ENCODE results near the gene NMRAL1.

The NMRAL1 gene

DNA sequence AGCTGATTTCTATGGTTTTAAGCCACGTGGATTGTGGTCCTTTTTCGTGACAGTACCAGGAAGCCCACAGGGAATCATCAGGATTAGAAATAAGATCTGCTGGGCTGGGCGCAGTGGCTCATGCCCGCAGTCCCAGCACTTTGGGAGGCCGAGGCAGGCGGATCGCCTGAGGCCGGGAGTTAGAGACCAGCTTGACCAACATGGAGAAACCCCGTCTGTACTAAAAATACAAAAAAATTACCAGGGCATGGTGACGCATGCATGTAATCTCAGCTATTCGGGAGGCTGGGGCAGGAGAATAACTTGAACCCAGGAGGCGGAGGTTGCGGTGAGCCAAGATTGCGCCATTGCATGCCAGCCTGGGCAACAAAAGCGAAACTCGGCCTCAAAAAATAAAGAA is 6.5 kb downstream of the NMRAL1 start:
- in situ Hi-C loops (cut with MboI; ENCODE audit: low sequenced_read_pairs), result no loop called here

DNA sequence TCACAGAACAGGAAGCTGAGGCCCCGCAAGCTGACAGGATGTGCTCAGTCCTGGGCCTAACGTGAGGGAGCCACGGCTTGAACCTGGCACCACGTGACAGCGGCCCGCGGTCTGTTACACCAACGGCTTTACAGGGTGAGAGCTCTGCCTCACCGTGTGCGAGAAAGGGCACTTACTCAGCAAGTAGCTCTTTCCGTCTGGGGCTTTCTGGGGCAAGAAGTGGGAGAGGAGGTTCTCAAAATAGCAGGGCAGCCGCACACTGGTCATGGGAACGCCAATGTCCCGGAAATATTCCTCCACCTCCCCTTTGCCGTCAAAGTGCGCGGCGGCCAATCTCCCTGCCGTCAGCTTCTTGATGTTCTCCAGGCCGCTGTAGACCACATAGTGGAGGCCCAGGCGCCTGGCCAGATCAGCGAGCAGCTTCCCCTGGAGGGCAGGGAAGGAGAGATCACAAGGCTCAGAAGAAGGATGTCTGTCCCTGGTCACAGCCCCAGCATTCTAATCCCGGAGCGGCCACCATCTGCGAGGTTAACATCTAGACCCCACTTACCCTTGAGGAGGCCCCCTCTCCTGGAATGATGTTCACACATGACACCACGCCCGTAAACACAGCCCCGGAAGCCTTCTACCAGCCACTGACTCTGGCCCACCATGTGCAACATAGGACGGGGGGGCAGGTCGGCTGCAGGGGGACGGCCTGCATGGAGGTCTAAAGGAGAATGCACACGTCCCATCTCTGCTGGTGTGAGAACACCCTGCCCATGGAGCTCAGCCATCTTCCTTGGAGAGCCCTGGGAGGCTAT is 8.2 kb downstream of the NMRAL1 start:
- in situ Hi-C loops (cut with MboI; ENCODE audit: low sequenced_read_pairs), result no loop called here

DNA sequence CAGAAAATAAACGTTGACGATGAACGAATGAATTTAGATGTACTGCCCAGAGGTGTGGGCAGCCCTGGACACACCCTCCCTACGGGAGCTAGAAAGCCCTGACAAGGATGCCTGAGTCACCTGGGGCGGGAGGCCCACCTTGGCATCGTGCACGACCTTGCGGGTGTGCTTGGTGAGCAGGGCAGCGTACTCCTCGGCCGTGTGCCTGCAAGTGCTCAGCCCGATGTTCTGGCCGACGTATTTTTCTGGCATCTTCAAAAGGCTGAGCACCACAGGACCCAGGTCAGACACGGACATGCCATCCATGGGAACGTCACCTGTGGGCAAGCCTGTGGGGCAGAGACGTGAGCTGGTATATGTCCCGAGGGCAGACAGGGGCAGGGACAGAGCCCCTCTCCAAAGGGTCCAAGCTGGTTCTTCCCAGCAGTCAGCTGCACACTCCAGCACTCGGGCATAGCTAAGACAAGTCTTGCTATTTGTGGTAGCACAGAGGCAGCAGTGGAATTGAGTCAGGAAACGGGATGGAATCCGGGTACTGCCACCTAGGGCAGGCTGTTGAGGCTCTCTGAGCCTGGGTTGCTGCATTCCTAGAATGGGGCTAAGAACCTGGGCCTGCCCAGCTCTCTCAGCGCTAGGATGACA is 10.8 kb downstream of the NMRAL1 start:
- in situ Hi-C loops (cut with MboI; ENCODE audit: low sequenced_read_pairs), result no loop called here

DNA sequence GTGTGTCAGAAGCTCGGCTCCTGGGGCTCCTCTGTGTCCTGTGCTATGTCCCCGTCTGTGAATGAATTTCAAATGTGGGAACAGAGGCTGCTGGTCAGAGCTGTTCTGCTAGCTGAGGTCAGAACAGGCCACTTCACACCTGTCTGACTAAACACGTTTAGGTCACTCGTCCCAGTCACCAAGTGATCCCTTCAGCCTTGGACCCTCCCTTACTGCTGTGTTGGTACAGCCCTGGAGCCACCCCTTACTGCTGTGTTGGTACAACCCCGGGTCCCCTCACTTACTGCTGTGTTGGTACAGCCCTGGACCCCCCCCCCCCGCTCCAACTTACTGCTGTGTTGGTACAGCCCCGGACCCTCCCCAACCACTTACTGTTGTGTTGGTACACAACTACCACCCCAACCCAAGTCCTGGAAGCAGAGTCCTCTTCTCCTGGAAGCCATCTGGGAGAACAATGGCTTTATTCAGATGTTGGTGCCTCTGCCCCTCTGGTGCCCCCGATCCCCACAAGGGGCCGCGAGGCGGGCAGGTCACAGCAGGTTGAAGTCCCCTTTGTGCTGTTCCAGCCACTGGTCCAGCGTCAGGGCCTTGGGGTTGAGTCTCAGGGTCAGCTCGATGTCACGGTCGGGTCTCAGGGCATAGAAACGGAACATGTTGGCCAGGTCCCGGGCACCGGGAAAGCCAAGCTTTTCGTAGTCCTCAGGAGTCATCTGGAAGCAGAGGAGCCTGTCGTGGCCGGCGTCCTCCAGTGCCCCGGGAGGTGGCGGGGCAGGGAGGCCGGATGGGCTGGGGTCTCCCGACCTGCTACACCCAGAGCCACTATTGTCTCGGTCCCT is 13.0 kb downstream of the NMRAL1 start:
- in situ Hi-C loops (cut with MboI; ENCODE audit: low sequenced_read_pairs), result no loop called here

DNA sequence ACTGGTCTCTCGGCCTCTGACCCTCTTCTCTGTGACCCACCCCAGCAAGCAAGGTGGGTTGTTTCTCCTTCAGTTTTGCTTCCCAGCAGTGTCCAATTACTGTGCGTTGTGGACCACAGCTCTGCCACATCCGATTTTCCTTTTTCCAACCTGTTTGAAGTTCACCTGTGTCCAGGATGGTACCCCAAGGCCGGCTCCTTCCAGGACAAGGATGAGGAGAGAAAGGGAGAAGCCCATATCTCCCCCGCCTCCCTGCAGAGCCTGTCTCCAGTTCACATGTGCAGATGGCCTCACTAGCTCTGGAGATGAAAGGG is 13.5 kb downstream of the NMRAL1 start:
- in situ Hi-C loops (cut with MboI; ENCODE audit: low sequenced_read_pairs), result no loop called here

DNA sequence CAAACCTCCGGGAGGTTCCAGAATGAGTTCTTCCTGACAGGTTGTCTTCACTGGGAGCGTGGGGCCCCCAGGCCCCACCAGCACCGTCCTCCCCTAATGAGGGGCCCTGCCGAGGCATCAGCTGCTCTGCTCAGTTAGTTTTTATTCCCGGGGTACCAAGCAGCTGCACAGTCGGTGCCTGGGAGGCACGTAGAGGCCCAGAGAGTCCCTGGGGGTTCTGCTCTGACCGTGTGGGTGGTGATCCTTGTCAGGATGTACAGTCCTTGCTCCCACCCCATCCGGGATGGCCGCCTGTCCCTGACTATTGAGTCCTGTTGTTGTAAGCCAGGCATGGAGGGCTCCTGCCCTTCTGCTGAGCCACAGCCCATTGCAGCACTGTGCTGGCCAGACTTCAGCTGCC is 18.5 kb downstream of the NMRAL1 start:
- in situ Hi-C loops (cut with MboI; ENCODE audit: low sequenced_read_pairs), result no loop called here

DNA sequence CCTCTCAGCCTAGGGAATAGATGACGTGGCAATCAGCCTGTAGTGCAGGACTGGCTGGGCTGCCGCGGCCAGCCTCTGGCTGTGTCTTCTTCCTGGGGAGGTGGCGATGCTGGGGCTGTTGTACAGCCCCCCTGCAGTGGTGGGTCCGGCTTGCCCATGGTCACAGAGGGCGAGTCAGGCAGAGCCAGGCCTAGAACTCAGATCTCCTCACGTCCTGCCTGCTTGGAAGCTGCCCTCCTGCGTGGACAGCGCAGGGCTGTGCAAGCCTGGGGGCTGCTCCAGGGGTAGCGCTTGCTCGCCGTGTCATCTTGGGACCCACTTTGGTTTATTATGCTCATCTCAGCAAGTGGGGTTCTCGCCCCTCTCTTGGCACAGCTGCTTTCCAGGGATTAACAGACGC is 19.3 kb downstream of the NMRAL1 start:
- in situ Hi-C loops (cut with MboI; ENCODE audit: low sequenced_read_pairs), result no loop called here

DNA sequence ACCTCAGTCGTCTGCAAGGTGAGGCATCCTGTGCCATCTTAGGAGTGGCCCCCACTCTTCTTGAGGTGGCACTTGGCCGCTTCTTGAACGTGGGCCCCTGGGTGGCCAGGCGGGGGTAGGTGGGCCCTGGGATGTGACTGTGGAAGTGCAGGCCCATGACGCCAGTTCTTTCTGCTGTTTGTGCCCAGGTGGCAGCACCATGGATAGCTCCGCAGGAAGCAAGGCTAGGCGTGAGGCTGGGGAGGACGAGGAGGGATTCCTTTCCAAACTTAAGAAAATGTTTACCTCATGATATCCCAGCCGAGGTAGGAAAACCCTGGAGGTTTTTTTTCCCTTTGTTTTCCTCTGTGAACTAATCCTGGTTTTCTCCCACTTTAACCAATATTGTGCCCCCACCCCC is 19.8 kb downstream of the NMRAL1 start:
- in situ Hi-C loops (cut with MboI; ENCODE audit: low sequenced_read_pairs), result no loop called here

DNA sequence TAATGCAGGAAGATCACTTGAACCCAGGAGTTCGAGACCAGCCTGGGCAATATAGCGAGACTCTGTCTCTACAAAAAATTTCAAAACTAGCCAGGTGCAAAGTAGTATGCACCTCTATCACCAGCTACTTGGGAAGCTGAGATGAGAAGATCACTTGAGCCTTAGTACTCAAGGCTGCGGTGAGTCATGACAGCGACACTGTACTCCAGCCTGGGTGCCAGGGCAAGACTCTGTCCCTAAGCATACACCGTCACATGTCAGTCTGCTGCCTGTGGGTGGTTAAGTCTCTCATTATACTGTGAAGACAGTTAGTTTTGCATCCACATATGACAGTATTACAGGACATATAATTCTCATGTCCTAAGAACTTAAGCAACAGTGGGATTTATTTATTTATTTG is 21.8 kb downstream of the NMRAL1 start:
- in situ Hi-C loops (cut with MboI; ENCODE audit: low sequenced_read_pairs), result no loop called here

DNA sequence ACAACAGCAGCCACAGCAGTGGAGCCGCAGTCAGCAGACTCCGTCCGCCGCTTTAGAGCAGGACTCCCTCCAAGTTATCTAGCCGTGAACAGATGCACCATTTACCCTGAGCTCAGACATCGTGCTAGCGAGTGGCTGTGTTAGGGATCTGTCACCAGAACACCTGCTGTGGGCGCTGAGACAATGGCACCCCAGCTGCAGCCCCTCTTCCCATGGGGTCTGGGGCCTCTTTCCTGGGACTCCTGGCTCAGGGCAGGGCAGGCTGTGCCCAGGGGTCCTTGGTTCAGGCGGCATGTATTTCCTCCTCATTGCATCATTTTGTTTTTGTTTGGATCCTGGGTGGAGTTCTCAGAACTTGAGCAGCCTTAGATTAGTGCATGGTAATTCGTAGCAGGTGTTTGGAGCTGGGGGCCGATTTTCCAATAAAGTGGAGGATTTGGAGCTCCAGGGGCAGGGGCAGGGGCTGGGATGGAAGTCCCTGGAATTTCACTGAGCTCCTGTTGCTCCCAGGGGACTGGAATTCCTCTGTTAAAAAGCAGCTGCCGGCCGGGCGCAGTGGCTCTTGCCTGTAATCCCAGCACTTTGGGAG is 23.4 kb downstream of the NMRAL1 start:
- in situ Hi-C loops (cut with MboI; ENCODE audit: low sequenced_read_pairs), result no loop called here

DNA sequence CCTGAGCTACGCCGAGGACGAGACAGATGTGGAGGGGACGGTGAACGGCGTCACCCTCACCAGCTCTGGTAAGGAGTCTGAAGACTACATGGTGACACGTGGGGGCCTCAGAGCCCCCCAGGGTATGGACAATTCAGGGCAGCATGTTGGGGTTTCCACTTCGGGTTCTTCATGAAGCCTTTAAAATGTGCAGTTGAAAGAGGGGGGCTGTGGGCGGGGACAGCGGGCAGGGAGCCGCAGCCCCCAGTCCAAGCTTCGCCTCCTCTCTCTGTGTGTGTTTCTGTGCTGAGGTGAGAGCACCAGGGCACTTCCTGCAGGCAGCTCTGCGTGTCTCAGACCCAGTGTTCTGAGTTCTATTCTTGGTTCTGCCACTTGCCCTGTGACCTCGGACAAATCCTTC is 24.0 kb downstream of the NMRAL1 start:
- in situ Hi-C loops (cut with MboI; ENCODE audit: low sequenced_read_pairs), result no loop called here

DNA sequence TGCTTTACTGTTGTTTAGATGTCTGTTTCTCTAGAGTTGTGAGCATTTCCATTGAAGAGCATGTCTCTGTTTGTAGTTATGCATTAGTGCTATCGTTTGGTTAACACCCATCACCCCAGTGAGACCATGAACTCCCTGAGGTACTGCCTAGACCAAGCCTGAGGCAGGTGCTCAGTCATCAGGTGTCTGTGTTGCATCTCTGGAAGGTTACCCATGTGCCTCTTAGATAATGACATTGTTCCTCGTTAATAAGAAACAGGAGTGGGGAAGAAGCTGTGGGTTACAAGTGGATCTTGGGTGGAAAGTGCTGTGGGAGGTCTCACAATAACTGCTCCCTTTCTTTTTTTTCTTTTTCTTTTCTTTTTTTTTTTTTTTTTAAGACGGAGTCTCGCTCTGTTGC is 30.4 kb downstream of the NMRAL1 start:
- in situ Hi-C loops (cut with MboI; ENCODE audit: low sequenced_read_pairs), result no loop called here

DNA sequence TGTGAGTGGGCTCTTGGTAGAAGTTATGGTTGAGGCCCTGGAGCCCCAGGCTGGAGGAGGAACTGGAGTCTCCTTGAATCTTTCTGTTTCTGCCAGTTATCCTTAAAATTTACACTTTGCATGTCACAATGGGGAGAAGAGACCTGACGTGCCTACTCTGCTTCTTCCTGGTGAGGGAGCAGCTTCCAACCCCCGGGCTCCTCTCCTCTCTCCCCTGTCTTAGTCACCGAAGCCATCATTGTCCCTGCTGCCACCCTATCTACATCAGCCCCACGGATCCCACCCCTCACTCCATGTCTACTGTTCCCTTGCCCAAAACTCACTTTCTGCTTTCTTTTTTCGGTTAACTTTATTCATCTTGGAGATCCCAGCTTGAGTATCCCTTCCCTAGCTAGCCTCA is 31.2 kb downstream of the NMRAL1 start:
- in situ Hi-C loops (cut with MboI; ENCODE audit: low sequenced_read_pairs), result no loop called here

DNA sequence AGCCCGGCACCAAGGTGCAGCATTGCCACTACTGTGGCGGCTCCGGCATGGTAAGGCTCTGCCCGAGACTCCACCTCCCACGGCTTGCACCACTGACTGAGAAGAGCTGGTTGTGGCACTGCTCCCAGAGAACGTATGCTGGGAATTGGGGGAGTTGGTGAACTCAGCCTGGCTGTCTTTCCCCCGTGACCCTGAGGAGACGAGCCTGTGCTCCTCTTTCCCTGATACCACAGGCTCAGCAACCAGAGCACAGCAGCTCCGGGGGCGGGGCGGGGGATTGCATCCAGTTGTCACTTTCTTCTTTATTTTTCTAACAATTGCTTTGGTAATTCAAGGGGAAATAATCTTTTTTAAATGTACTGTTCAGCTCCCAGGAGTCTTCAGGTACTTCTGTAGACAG is 32.1 kb downstream of the NMRAL1 start:
- in situ Hi-C loops (cut with MboI; ENCODE audit: low sequenced_read_pairs), result no loop called here

DNA sequence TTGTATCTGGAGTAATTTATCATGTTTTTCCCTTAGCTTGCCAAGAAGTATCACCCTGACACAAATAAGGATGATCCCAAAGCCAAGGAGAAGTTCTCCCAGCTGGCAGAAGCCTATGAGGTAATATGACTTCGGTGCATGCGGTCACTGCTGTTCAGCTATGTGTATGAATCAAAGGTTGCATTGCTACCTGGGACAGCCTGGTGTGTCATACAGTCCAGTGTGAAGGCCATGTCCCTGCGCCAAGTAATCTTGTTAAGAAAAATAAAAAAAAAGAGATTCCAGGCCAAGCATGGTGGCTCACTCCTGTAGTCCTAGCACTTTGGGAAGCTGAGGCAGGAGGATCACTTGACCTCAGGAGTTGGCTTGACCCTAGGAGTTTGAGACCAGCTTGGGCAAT is 37.1 kb downstream of the NMRAL1 start:
- in situ Hi-C loops (cut with MboI; ENCODE audit: low sequenced_read_pairs), result no loop called here

DNA sequence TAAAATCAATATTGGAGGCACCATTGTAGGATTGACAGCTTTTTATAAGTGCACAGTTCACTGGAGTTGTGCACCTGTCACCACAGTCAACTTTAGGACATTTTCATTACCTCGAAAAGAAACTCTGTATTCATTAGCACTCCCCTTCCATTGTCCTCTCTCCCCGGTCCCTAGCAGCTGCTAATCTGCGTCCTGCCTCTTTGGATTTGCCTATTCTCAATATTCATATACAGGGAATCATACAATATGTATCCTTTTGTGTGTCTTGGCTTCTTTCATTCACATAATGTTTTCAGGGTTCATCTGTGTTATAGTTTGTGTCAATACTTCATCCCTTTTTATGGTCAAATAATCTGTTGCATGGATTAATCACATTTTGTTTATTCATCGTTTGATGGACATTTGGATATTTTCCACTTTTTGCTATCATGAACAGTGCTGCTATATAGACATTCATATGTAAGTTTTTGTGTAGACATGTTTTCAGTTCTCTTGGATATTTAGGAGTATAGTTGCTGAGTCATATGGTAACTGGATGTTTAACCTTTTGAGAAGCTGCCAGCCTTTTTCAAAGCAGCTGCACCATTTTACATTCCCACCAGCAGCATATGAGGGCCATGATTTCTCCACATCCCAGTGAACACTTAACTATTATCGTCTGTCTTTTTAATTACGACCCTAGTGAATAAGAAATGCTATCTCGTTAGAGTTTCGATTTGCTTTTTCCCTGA is 38.9 kb downstream of the NMRAL1 start:
- in situ Hi-C loops (cut with MboI; ENCODE audit: low sequenced_read_pairs), result no loop called here

DNA sequence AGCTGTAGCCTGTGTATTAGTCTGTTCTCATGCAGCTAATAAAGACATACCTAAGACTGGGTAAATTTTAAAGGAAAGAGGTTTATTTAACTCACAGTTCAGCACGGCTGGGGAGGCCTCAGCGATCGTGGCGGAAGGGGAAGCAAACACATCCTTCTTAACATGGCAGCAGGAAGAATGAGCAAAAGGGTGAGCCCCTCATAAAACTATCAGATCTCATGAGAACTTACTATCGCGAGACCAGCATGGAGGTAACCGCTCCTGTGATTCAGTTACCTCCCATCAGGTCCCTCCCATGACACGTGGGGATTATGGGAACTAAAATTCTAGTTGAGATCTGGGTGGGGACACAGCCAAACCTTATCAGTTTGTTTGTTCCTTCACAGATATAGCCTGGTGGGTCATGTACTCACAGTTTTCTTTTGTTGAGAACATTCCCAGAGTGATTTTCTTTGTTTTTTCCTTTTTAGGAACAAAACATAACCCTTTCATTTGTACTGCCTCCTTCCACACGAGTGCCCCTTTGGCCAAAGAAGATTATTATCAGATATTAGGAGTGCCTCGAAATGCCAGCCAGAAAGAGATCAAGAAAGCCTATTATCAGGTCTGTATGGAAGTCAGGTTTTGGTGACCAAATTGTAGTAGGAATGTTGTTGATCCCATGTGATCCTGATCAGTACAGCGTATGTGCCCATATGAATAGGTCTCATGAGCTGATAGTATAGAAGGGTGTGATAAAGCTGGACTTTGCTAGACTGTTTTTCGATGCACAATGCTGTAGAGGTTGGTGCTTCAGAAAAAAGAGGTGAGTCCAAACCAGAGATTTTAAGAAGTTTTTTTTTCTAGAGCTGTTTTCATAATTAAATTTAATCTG is 40.3 kb downstream of the NMRAL1 start:
- in situ Hi-C loops (cut with MboI; ENCODE audit: low sequenced_read_pairs), result no loop called here

DNA sequence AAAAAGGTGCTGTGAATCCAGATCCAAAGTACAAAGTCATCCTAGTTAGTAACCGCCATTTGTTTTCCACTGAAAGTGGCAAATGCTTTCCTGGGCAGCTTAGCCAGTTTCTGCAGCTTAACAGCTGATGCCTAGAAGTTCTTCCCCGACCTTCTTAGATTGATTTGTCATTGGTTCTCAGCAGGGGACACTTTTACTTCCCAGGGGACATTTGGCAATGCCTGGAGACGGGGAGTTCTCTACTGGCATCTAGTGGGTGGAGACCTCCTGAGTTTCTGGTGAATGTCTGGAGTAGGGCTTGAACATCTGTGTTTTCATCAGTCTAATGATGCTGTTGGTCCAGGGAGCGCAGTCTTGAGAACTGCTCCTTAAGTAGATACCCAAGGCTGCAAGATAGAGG is 41.2 kb downstream of the NMRAL1 start:
- in situ Hi-C loops (cut with MboI; ENCODE audit: low sequenced_read_pairs), result no loop called here

DNA sequence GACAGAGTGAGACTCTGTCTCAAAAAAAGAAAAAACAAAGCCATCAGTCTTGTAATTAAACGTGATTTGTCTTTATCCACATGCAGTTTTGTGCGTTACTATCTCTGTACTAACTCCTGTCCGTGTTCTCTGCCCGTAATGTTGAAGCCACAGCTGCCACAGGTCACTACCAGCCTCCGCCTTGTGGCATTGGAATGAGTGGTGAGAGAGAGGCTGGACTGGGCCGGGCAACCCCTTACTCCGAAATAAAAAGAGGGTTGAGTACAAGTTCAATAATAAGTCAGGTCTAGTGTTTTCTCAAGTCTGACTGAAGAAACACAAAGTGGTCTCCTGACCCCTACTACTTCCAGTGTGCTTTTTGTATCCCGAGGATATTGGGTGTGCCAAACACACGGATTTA is 43.4 kb downstream of the NMRAL1 start:
- in situ Hi-C loops (cut with MboI; ENCODE audit: low sequenced_read_pairs), result no loop called here

DNA sequence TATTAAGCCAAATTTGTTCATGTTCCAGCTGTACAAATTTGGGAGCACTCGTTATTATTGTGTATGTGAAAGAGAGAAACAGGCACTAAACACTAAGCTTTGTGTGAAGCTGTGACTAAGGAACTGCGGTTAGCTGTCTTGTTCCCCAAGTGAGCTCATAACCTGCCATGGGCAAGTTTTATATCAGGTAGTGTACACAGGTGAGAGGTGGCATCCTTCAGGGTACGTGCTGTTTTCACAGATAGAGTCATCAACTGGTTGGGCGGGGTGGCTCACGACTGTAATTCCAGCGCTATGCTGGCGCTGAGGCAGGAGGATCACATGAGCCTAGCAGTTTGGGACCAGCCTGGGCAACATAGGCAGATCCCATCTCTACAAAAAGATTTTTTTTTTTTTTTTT is 45.9 kb downstream of the NMRAL1 start:
- in situ Hi-C loops (cut with MboI; ENCODE audit: low sequenced_read_pairs), result no loop called here

All from hTERT RPE-1 (cell line).